Measurements from ENCODE around the gene TBC1D1. TPM values are rescaled to one million over a fixed set of nuclear protein-coding genes. Genes with fewer than 3 reads are reported as not detected.

Gene TBC1D1
- total and polyA plus RNA-seq, 10 donors: 49.3 to 142 (median 95.5) TPM

DNA sequence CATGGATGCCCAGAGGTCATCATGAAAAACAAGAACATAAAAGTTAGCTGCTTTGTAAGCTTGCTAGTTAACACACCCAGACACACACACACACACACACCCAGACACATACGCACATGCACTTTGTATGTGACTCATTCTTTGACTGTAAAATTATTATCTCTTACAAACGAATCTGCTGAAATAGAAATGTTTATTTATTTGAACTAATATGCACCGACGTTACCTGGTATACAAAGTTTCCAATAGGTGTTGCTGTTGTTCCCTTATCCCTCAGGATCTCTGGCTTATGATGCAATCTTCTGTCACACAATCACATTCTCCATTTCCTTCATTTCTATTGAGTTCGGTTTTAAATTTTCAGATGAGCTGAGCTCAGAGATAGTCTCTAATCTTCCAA, 278.6 kb downstream of the TBC1D1 start:
- Histone ChIP-seq H3K36me3 (no peaks in the 10 kb centered on the region), H3K27me3 (replicated peaks in 1 of 7) (no peaks in the 10 kb centered on the region), H3K4me1 (peaks cover 0 to 15% (median 0%) of the 10 kb centered on the region in 6 donors), H3K4me3 (no peak overlapping the region), H3K9me3 (peaks cover 0 to 9% (median under 1%) of the 10 kb centered on the region in 8 donors), H3K27ac (no peak overlapping the region)
- TF ChIP-seq POLR2AphosphoS5 (IDR thresholded peaks at IDR 0.05) (no peak), POLR2A (IDR thresholded peaks at IDR 0.05) (no peak)
- TF ChIP-seq, protein P1, sequence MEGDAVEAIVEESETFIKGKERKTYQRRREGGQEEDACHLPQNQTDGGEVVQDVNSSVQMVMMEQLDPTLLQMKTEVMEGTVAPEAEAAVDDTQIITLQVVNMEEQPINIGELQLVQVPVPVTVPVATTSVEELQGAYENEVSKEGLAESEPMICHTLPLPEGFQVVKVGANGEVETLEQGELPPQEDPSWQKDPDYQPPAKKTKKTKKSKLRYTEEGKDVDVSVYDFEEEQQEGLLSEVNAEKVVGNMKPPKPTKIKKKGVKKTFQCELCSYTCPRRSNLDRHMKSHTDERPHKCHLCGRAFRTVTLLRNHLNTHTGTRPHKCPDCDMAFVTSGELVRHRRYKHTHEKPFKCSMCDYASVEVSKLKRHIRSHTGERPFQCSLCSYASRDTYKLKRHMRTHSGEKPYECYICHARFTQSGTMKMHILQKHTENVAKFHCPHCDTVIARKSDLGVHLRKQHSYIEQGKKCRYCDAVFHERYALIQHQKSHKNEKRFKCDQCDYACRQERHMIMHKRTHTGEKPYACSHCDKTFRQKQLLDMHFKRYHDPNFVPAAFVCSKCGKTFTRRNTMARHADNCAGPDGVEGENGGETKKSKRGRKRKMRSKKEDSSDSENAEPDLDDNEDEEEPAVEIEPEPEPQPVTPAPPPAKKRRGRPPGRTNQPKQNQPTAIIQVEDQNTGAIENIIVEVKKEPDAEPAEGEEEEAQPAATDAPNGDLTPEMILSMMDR (IDR thresholded peaks at IDR 0.05 in 8 of 11, conservative IDR thresholded peaks at IDR 0.05 in 3 of 11): no peak
- 80 to 87% (median 85%) methylated on average over 5 of the region's 5 CpGs for WGBS, 5 donors
- intact Hi-C loops (cut with DNase I; ENCODE audit: low total_unique reads): no loop called here
- DNase-seq: no peak

- WGBS, 5 donors: 88 to 93% (median 91%) methylated on average over 7 of the region's 7 CpGs
- H3K4me3 ChIP-seq: no peak overlapping the region
- H3K4me1 ChIP-seq: peaks cover 0 to 24% (median 0%) of the 10 kb centered on the region in 6 donors
- H3K9me3 ChIP-seq: peaks cover 0 to 5% (median 0%) of the 10 kb centered on the region in 8 donors
- DNase-seq: no peak
- intact Hi-C loops (cut with DNase I; ENCODE audit: low total_unique reads): no loop called here
- TF ChIP-seq POLR2A (IDR thresholded peaks at IDR 0.05) (no peak), POLR2AphosphoS5 (IDR thresholded peaks at IDR 0.05) (no peak)
- TF ChIP-seq, protein P1 (IDR thresholded peaks at IDR 0.05 in 8 of 11, conservative IDR thresholded peaks at IDR 0.05 in 3 of 11): no peak
- H3K27ac ChIP-seq: no peak overlapping the region
- H3K27me3 ChIP-seq (replicated peaks in 1 of 7): no peaks in the 10 kb centered on the region
- H3K36me3 ChIP-seq: no peaks in the 10 kb centered on the region
Observed at GRCh38 chr4:38170338-38171169, 279.7 kb downstream of the TBC1D1 start.

GRCh38 chr4:38172078-38172477, 281.2 kb downstream of the TBC1D1 start:
- H3K9me3 ChIP-seq: peaks cover 0 to 5% (median 0%) of the 10 kb centered on the region in 8 donors
- WGBS, 5 donors: 68 to 81% (median 79%) methylated on average over 6 of the region's 6 CpGs
- H3K36me3 ChIP-seq: no peaks in the 10 kb centered on the region
- TF ChIP-seq, protein P1 (IDR thresholded peaks at IDR 0.05 in 8 of 11, conservative IDR thresholded peaks at IDR 0.05 in 3 of 11): no peak
- TF ChIP-seq POLR2AphosphoS5 (IDR thresholded peaks at IDR 0.05) (no peak), POLR2A (IDR thresholded peaks at IDR 0.05) (no peak)
- no peak overlapping the region for H3K4me3 ChIP-seq
- peaks cover 0 to 26% (median 6%) of the 10 kb centered on the region in 6 donors for H3K4me1 ChIP-seq
- no peaks in the 10 kb centered on the region for H3K27me3 ChIP-seq (replicated peaks in 1 of 7)
- intact Hi-C loops (cut with DNase I; ENCODE audit: low total_unique reads): no loop called here
- no peak for DNase-seq
- no peak overlapping the region for H3K27ac ChIP-seq

DNA sequence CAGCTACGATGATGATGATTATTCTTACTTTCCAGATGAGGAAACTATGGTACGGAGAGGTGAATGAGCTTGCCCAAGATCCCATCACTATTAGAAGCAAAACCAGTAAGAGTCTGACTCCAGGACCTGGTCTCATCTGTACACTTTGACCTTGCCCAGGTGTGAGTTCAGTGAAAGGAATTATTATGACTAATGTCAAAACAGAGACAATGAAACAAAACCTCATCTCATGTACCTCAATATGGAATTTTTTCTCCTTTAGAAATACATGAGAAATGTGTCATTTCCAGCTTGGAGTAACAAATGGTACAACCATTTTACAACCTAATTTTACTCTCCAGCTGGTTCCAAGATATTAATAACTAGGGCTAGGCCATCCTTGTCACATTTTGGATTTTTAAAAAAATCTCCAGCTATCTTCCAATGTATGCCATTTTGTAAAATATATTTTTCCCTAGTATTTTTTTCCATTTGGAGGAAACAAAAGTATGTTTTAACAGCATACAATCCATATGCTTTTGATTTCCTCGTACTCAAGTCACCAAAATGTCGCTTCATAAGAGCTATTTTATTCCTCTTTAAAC, 283.1 kb downstream of the TBC1D1 start:
- Histone ChIP-seq H3K9me3 (peaks cover 0 to 5% (median 0%) of the 10 kb centered on the region in 8 donors), H3K27ac (peak overlapping the region in 5 of 8 donors; percentile 0 to 71 (median 61)), H3K27me3 (replicated peaks in 1 of 7) (no peaks in the 10 kb centered on the region), H3K36me3 (no peaks in the 10 kb centered on the region), H3K4me3 (no peak overlapping the region), H3K4me1 (peaks cover 8 to 45% (median 22%) of the 10 kb centered on the region in 6 donors)
- no peak for DNase-seq
- WGBS, 5 donors: 61 to 73% (median 71%) methylated on average over 4 of the region's 4 CpGs
- intact Hi-C loops (cut with DNase I; ENCODE audit: low total_unique reads): no loop called here
- TF ChIP-seq, protein P1 (IDR thresholded peaks at IDR 0.05 in 8 of 11, conservative IDR thresholded peaks at IDR 0.05 in 3 of 11): no peak
- TF ChIP-seq POLR2A (IDR thresholded peaks at IDR 0.05): no peak
- no peak for TF ChIP-seq POLR2AphosphoS5 (IDR thresholded peaks at IDR 0.05)

Measured in spleen (tissue), 11 donors.